Uterus (tissue), 2 donors: Measurements from ENCODE around the gene DAPK3.

Experiments used
- POLR2A ChIP-seq, 2 donors: fragments of 450-650 bp; IDR thresholded peaks; one replicate each; pipeline ENCODE4 v1.6.1; 2016; ENCODE audit warnings: antibody characterized with exemption in 2 of 2, mild to moderate bottlenecking in 1 of 2, moderate library complexity in 1 of 2
- TF ChIP-seq, protein P1 (sequence below), 4 experiments: fragments of 200-600 bp in 2 of 4; fragments of 450-650 bp in 2 of 4; sonication (generic) in 2 of 4; IDR thresholded peaks; one replicate each; pipeline ENCODE4 v1.5.1; 2016 to 2019; ENCODE audit warnings: antibody characterized with exemption in 4 of 4, mild to moderate bottlenecking in 2 of 4, moderate library complexity in 1 of 4

DNA sequence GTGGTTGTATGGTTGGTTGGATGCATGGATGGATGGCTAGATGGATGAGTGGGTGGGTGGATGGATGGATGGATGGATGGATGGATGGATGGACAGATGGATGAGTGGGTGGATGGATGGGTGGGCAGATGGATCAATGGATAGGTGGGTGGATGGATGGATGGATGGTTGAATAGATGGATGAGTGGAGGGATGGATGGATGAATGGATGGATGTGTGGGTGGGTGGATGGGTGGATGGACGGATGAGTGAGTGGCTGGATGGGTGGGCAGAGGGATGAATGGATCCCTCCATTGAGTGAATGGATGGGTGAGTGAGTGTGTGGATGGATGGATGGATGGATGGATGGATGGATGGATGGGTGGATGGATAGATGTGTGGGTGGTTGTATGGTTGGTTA, 47.0 kb downstream of the DAPK3 start:
- TF ChIP-seq, protein P1, sequence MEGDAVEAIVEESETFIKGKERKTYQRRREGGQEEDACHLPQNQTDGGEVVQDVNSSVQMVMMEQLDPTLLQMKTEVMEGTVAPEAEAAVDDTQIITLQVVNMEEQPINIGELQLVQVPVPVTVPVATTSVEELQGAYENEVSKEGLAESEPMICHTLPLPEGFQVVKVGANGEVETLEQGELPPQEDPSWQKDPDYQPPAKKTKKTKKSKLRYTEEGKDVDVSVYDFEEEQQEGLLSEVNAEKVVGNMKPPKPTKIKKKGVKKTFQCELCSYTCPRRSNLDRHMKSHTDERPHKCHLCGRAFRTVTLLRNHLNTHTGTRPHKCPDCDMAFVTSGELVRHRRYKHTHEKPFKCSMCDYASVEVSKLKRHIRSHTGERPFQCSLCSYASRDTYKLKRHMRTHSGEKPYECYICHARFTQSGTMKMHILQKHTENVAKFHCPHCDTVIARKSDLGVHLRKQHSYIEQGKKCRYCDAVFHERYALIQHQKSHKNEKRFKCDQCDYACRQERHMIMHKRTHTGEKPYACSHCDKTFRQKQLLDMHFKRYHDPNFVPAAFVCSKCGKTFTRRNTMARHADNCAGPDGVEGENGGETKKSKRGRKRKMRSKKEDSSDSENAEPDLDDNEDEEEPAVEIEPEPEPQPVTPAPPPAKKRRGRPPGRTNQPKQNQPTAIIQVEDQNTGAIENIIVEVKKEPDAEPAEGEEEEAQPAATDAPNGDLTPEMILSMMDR (IDR thresholded peaks at IDR 0.05): no peak
- no peak for TF ChIP-seq POLR2A (IDR thresholded peaks at IDR 0.05)
